ENCODE results near the gene ADAMTS17.

DNA sequence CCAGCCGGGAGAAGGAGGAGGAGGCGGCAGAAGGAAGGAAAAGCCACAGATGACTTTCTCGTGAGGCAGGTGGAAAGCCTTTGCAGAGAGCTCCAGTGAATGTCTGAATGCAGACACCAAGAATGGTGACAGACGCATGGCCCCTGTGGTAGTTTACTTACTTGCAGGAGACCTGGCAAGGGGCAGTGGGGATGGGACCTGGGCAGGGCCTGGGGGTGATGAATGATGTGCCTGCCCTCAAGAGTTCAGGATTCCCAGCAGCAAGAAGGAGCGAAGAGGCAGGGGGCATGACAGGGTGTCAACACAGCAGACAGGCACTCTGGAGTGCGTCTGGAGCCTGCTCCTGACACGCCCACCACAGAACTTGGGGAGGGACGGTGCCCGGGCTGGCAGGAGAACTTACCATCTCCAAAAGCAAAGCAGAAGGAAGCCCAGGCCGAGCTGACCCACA, 348.1 kb downstream of the ADAMTS17 start:
- TF ChIP-seq, protein P1, sequence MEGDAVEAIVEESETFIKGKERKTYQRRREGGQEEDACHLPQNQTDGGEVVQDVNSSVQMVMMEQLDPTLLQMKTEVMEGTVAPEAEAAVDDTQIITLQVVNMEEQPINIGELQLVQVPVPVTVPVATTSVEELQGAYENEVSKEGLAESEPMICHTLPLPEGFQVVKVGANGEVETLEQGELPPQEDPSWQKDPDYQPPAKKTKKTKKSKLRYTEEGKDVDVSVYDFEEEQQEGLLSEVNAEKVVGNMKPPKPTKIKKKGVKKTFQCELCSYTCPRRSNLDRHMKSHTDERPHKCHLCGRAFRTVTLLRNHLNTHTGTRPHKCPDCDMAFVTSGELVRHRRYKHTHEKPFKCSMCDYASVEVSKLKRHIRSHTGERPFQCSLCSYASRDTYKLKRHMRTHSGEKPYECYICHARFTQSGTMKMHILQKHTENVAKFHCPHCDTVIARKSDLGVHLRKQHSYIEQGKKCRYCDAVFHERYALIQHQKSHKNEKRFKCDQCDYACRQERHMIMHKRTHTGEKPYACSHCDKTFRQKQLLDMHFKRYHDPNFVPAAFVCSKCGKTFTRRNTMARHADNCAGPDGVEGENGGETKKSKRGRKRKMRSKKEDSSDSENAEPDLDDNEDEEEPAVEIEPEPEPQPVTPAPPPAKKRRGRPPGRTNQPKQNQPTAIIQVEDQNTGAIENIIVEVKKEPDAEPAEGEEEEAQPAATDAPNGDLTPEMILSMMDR (IDR thresholded peaks at IDR 0.05; ENCODE audit: low read depth, low read length, poor library complexity, severe bottlenecking), result no peak
- no peak for TF ChIP-seq EZH2phosphoT487 (IDR thresholded peaks at IDR 0.05; ENCODE audit: borderline replicate concordance, low read length)

Measured in DOHH2 (cell line).